HEK293T (cell line): ENCODE data around the gene ZDHHC7.

Experiments used
- BHLHE40 ChIP-seq: fragments of 450-650 bp; IDR thresholded peaks from 2 replicates; pipeline ENCODE4 v1.6.1; 2016; ENCODE audit warnings: mild to moderate bottlenecking, moderate library complexity, borderline replicate concordance
- FOXA1 ChIP-seq: fragments of 450-650 bp; IDR thresholded peaks from 2 replicates; pipeline ENCODE4 v1.6.1; 2016; ENCODE audit warnings: mild to moderate bottlenecking
- FOXK2 ChIP-seq: fragments of 450-650 bp; IDR thresholded peaks from 2 replicates; pipeline ENCODE4 v1.6.1; 2016; ENCODE audit warnings: mild to moderate bottlenecking
- FOXM1 ChIP-seq: fragments of 450-650 bp; IDR thresholded peaks from 2 replicates; pipeline ENCODE4 v1.6.1; 2017; ENCODE audit warnings: mild to moderate bottlenecking, borderline replicate concordance
- HDGF ChIP-seq: fragments of 450-650 bp; IDR thresholded peaks from 2 replicates; pipeline ENCODE4 v1.6.1; 2017; ENCODE audit warnings: antibody characterized with exemption, borderline replicate concordance
- L3MBTL2 ChIP-seq: fragments of 450-650 bp; conservative IDR thresholded peaks from 2 replicates; pipeline ENCODE4 v1.6.1; 2016; ENCODE audit warnings: mild to moderate bottlenecking
- LEF1 ChIP-seq: fragments of 450-650 bp; IDR thresholded peaks from 2 replicates; pipeline ENCODE4 v1.6.1; 2017; ENCODE audit warnings: mild to moderate bottlenecking, borderline replicate concordance
- NFRKB ChIP-seq: fragments of 450-650 bp; IDR thresholded peaks from 2 replicates; pipeline ENCODE4 v1.6.1; 2016; ENCODE audit warnings: mild to moderate bottlenecking, moderate library complexity
- SUZ12 ChIP-seq: fragments of 450-650 bp; IDR thresholded peaks from 2 replicates; pipeline ENCODE4 v1.6.1; 2016; ENCODE audit warnings: mild to moderate bottlenecking
- ZNF384 ChIP-seq: fragments of 450-650 bp; IDR thresholded peaks from 2 replicates; pipeline ENCODE4 v1.6.1; 2016

DNA sequence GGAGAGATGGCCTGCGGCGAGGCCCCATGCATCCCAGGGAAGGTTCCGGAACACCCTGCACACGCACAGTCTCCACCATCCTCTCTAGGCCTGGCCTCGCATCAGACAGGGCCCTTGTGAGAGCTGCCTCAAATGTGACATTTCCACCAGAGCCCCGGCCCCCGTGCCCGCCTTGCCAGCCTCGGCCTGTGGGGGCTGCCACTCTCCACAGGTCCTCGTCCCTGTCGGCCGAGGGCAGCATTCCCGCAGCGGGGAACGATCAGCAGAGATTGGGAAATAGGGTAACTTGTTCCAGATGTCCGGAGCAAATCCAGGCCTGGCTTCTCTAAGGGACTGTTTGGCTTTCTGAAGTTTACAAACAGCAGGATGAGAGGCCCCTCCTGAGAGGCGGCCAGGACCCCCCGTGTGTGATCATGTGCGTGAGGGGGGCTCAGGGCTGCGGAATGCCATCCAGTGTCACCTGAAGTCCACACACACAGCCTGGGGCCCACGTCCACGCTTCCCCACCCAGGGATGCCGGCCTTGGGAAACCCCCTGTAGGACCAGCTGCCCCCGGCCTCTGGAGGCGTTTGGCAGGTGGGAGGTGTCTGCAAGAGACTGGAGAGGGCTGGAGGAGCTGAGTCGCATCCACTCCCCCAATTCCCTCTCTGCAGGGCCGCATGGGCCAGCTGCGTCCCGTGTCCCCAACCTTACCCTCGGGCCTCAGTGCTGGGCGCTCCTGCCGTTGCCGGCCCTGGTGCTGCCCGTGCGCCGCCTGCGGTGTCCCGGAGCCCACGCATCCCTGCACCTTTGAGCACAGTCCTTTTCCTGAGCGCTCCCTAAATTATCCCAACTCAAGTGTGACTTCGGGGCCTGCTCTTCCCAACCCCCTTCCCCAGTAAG, 70.4 kb downstream of the ZDHHC7 start:
- no peak for TF ChIP-seq FOXK2
- TF ChIP-seq LEF1: no peak
- no peak for TF ChIP-seq FOXM1
- no peak for TF ChIP-seq BHLHE40
- no peak for TF ChIP-seq L3MBTL2
- TF ChIP-seq FOXA1: no peak
- no peak for TF ChIP-seq HDGF
- TF ChIP-seq SUZ12: no peak
- no peak for TF ChIP-seq ZNF384
- no peak for TF ChIP-seq NFRKB
